Measurements from ENCODE around the gene ATP6AP1. TPM values are rescaled to one million over a fixed set of nuclear protein-coding genes. Genes with fewer than 3 reads are reported as not detected.

The ATP6AP1 gene
- total and polyA plus RNA-seq, 11 donors = 33.8 to 127 (median 84.2) TPM

DNA sequence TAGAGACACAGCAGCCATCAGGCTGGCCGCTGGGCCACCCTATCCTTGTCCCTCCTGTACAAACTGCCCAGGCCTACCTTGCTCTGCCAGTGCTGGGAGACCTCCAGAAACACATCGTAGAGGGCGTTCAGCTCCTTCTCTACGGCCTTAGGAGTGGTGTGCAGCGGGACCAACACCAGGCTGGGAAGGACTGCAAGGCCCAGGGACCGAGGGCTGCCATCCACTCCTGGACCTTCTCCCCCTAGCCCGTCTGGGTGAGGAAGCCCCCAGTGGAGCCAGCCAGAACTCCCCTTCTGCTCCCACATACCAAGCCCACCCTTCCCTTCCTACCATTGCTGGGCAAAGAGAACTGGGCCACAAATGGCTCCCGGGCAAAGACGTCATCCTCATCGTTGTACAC is 25.3 kb upstream of the ATP6AP1 start:
- no peak for TF ChIP-seq POLR2A (IDR thresholded peaks at IDR 0.05)
- TF ChIP-seq, protein P1, sequence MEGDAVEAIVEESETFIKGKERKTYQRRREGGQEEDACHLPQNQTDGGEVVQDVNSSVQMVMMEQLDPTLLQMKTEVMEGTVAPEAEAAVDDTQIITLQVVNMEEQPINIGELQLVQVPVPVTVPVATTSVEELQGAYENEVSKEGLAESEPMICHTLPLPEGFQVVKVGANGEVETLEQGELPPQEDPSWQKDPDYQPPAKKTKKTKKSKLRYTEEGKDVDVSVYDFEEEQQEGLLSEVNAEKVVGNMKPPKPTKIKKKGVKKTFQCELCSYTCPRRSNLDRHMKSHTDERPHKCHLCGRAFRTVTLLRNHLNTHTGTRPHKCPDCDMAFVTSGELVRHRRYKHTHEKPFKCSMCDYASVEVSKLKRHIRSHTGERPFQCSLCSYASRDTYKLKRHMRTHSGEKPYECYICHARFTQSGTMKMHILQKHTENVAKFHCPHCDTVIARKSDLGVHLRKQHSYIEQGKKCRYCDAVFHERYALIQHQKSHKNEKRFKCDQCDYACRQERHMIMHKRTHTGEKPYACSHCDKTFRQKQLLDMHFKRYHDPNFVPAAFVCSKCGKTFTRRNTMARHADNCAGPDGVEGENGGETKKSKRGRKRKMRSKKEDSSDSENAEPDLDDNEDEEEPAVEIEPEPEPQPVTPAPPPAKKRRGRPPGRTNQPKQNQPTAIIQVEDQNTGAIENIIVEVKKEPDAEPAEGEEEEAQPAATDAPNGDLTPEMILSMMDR (IDR thresholded peaks at IDR 0.05) = no peak
- H3K9me3 ChIP-seq = no peaks in the 10 kb centered on the region
- no peak overlapping the region for H3K4me3 ChIP-seq
- DNase-seq (no peak), ATAC-seq (no peak)
- H3K27me3 ChIP-seq = no peaks in the 10 kb centered on the region
- intact Hi-C loops (cut with DNase I) = loop anchor here in 1 of 10 donors (5.0 kb wide), 1 partner anchor 34 kb away; the partner anchor contains the start of gene GDI1
- peaks cover 0 to 16% (median 9%) of the 10 kb centered on the region in 12 donors for H3K4me1 ChIP-seq
- peaks cover 0 to 31% (median 24%) of the 10 kb centered on the region in 9 donors for H3K36me3 ChIP-seq
- WGBS, 4 donors = 85 to 91% (median 88%) methylated on average over 7 to 10 of the region's 10 CpGs
- H3K27ac ChIP-seq = no peak overlapping the region

- ATAC-seq (no peak), DNase-seq (no peak)
- H3K27me3 ChIP-seq = no peaks in the 10 kb centered on the region
- no peak overlapping the region for H3K27ac ChIP-seq
- no peak overlapping the region for H3K4me3 ChIP-seq
- intact Hi-C loops (cut with DNase I) = loop anchor here in 1 of 10 donors (5.0 kb wide), 1 partner anchor 33 kb away; the partner anchor contains the start of gene GDI1
- 75 to 94% (median 85%) methylated on average over 4 of the region's 4 CpGs for WGBS, 4 donors
- H3K9me3 ChIP-seq = no peaks in the 10 kb centered on the region
- peaks cover 0 to 16% (median 9%) of the 10 kb centered on the region in 12 donors for H3K4me1 ChIP-seq
- H3K36me3 ChIP-seq = peaks cover 0 to 31% (median 23%) of the 10 kb centered on the region in 9 donors
- no peak for TF ChIP-seq POLR2A (IDR thresholded peaks at IDR 0.05)
- TF ChIP-seq, protein P1 (IDR thresholded peaks at IDR 0.05) = no peak
Observed at GRCh38 chrX:154403858-154404257, 24.6 kb upstream of the ATP6AP1 start.

- no peaks in the 10 kb centered on the region for H3K27me3 ChIP-seq
- no peak overlapping the region for H3K27ac ChIP-seq
- peaks cover 0 to 24% (median 21%) of the 10 kb centered on the region in 9 donors for H3K36me3 ChIP-seq
- ATAC-seq = no peak
- intact Hi-C loops (cut with DNase I) = loop anchor here in 1 of 10 donors (5.0 kb wide), 1 partner anchor 33 kb away; the partner anchor contains the start of gene GDI1
- 90 to 95% (median 91%) methylated on average over 16 of the region's 16 CpGs for WGBS, 4 donors
- TF ChIP-seq POLR2A (IDR thresholded peaks at IDR 0.05) = no peak
- TF ChIP-seq, protein P1 (IDR thresholded peaks at IDR 0.05) = no peak
- H3K4me3 ChIP-seq = no peak overlapping the region
- DNase-seq = no peak
- peaks cover 0 to 12% (median 6%) of the 10 kb centered on the region in 12 donors for H3K4me1 ChIP-seq
- no peaks in the 10 kb centered on the region for H3K9me3 ChIP-seq
Observed at GRCh38 chrX:154404625-154405192, 23.8 kb upstream of the ATP6AP1 start.

DNA sequence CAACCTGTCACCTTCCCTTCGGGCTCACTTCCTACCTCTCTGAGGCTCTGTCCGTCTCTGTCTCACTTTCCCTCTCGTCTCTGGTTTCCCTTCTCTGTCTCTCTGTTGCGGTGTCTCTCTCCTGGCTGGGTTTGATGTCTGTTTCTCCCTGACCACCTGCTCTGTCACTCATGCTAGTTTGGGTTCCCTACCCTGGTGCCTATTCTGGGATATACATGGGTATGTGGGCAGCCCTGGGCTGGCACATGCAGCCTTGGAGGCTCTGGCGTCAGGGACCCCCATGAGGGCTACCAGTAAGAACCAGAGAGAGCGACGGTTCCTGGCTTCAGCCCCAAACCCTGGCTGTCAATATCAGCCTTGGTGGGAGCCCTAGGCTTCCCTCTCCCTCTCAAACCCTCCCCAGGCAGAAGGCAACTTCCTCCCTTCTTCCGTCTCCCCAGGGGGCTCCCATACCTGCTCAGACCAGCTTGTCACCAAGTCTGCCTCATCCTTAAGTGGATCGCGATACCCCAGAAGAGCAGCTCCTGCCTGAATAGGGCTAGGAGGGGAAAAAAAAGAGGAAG is 19.7 kb upstream of the ATP6AP1 start:
- peak overlapping the region in 11 of 12 donors; percentile 11 to 57 (median 48) for H3K4me3 ChIP-seq
- H3K4me1 ChIP-seq = peaks cover 0 to 28% (median 8%) of the 10 kb centered on the region in 12 donors
- peak overlapping the region; percentile 47 to 82 (median 75) for H3K27ac ChIP-seq
- DNase-seq (no peak), ATAC-seq (no peak)
- no peaks in the 10 kb centered on the region for H3K9me3 ChIP-seq
- no peaks in the 10 kb centered on the region for H3K27me3 ChIP-seq
- TF ChIP-seq, protein P1 (IDR thresholded peaks at IDR 0.05) = no peak
- TF ChIP-seq POLR2A (IDR thresholded peaks at IDR 0.05) = no peak
- 44 to 65% (median 54%) methylated on average over 10 of the region's 10 CpGs for WGBS, 4 donors
- peaks cover 0 to 7% (median 0%) of the 10 kb centered on the region in 9 donors for H3K36me3 ChIP-seq
- intact Hi-C loops (cut with DNase I) = no loop called here

Data from heart left ventricle (tissue), 16 donors.